ENCODE data around the gene MOSPD2.

The MOSPD2 gene

GRCh38 chrX:14883826-14884225 lies 10.6 kb downstream of the MOSPD2 start:
- TF ChIP-seq ZNF274 (IDR thresholded peaks at IDR 0.05; ENCODE audit: low read depth, low read length), result no peak
- H3K4me3 ChIP-seq (ENCODE audit: low read length), result no peak overlapping the region

GRCh38 chrX:14884714-14885113 lies 11.5 kb downstream of the MOSPD2 start:
- H3K4me3 ChIP-seq (ENCODE audit: low read length), result no peak overlapping the region
- no peak for TF ChIP-seq ZNF274 (IDR thresholded peaks at IDR 0.05; ENCODE audit: low read depth, low read length)

- TF ChIP-seq ZNF274 (IDR thresholded peaks at IDR 0.05; ENCODE audit: low read depth, low read length), result no peak
- no peak overlapping the region for H3K4me3 ChIP-seq (ENCODE audit: low read length)
These were observed 13.0 kb downstream of the MOSPD2 start for GRCh38 chrX:14886252-14886651.

- TF ChIP-seq ZNF274 (IDR thresholded peaks at IDR 0.05; ENCODE audit: low read depth, low read length), result no peak
- no peak overlapping the region for H3K4me3 ChIP-seq (ENCODE audit: low read length)
These were observed 23.1 kb downstream of the MOSPD2 start for GRCh38 chrX:14896273-14896672.

GRCh38 chrX:14897042-14897441 lies 23.8 kb downstream of the MOSPD2 start:
- TF ChIP-seq ZNF274 (IDR thresholded peaks at IDR 0.05; ENCODE audit: low read depth, low read length), result no peak

GRCh38 chrX:14899607-14900006 lies 26.4 kb downstream of the MOSPD2 start:
- no peak for TF ChIP-seq ZNF274 (IDR thresholded peaks at IDR 0.05; ENCODE audit: low read depth, low read length)
- H3K4me3 ChIP-seq (ENCODE audit: low read length), result no peak overlapping the region

More at GRCh38 chrX:14897042-14897441, 23.8 kb downstream of the MOSPD2 start:
- H3K4me3 ChIP-seq (ENCODE audit: low read length), result no peak overlapping the region

GRCh38 chrX:14902537-14902936 lies 29.3 kb downstream of the MOSPD2 start:
- no peak overlapping the region for H3K4me3 ChIP-seq (ENCODE audit: low read length)
- TF ChIP-seq ZNF274 (IDR thresholded peaks at IDR 0.05; ENCODE audit: low read depth, low read length), result no peak

GRCh38 chrX:14903891-14904290 lies 30.7 kb downstream of the MOSPD2 start:
- H3K4me3 ChIP-seq (ENCODE audit: low read length), result no peak overlapping the region
- no peak for TF ChIP-seq ZNF274 (IDR thresholded peaks at IDR 0.05; ENCODE audit: low read depth, low read length)

- no peak overlapping the region for H3K4me3 ChIP-seq (ENCODE audit: low read length)
- TF ChIP-seq ZNF274 (IDR thresholded peaks at IDR 0.05; ENCODE audit: low read depth, low read length), result no peak
These were observed 40.0 kb downstream of the MOSPD2 start for GRCh38 chrX:14913241-14913640.

- H3K4me3 ChIP-seq (ENCODE audit: low read length), result no peak overlapping the region
- TF ChIP-seq ZNF274 (IDR thresholded peaks at IDR 0.05; ENCODE audit: low read depth, low read length), result no peak
These were observed 42.4 kb downstream of the MOSPD2 start for GRCh38 chrX:14915596-14915995.

GRCh38 chrX:14916017-14916674 lies 42.9 kb downstream of the MOSPD2 start:
- H3K4me3 ChIP-seq (ENCODE audit: low read length), result no peak overlapping the region
- TF ChIP-seq ZNF274 (IDR thresholded peaks at IDR 0.05; ENCODE audit: low read depth, low read length), result no peak

GRCh38 chrX:14919407-14919806 lies 46.2 kb downstream of the MOSPD2 start:
- TF ChIP-seq ZNF274 (IDR thresholded peaks at IDR 0.05; ENCODE audit: low read depth, low read length), result no peak
- H3K4me3 ChIP-seq (ENCODE audit: low read length), result no peak overlapping the region

- TF ChIP-seq ZNF274 (IDR thresholded peaks at IDR 0.05; ENCODE audit: low read depth, low read length), result no peak
- no peak overlapping the region for H3K4me3 ChIP-seq (ENCODE audit: low read length)
These were observed 47.0 kb downstream of the MOSPD2 start for GRCh38 chrX:14920196-14920595.

GRCh38 chrX:14922437-14922836 lies 49.2 kb downstream of the MOSPD2 start:
- no peak for TF ChIP-seq ZNF274 (IDR thresholded peaks at IDR 0.05; ENCODE audit: low read depth, low read length)
- no peak overlapping the region for H3K4me3 ChIP-seq (ENCODE audit: low read length)

GRCh38 chrX:14923761-14924160 lies 50.5 kb downstream of the MOSPD2 start:
- TF ChIP-seq ZNF274 (IDR thresholded peaks at IDR 0.05; ENCODE audit: low read depth, low read length), result no peak
- no peak overlapping the region for H3K4me3 ChIP-seq (ENCODE audit: low read length)

GRCh38 chrX:14926471-14926870 lies 53.2 kb downstream of the MOSPD2 start:
- H3K4me3 ChIP-seq (ENCODE audit: low read length), result no peak overlapping the region

More at GRCh38 chrX:14926471-14926870, 53.2 kb downstream of the MOSPD2 start:
- no peak for TF ChIP-seq ZNF274 (IDR thresholded peaks at IDR 0.05; ENCODE audit: low read depth, low read length)

Data from GM08714 (cell line).